Activated naive CD4-positive, alpha-beta T cell treated with anti-CD3 and anti-CD28 coated beads, Interleukin-2, amount 50 U/mL, for 72 hours (primary cell): ENCODE data around the gene DEPDC4. TPM values are rescaled to one million over a fixed set of nuclear protein-coding genes. Genes with fewer than 3 reads are reported as not detected.
A peak's percentile ranks its signal among the peaks of the same experiment; 100 is the strongest.
"Not testable (repeated sequence)": the region's sequence is repeated elsewhere in the genome, so short reads cannot be mapped to it uniquely, and the experiment has no call there.

Experiments
- ATAC-seq, 2 donors: fragments of 150-1000 bp; cut with Tn5 transposase; 2 replicates each; pipeline ENCODE4 v1.10.0; 2021; ENCODE audit warnings: mild to moderate bottlenecking in 2 of 2, moderate library complexity in 2 of 2
- DNase-seq, 2 donors: peaks; one replicate each; pipeline ENCODE4 v3.0.0; 2021 to 2022; ENCODE audit warnings: low spot score in 2 of 2
- H3K27ac Mint-ChIP-seq, 2 donors: one replicate each; pipeline ENCODE4 v1.8.0; 2022; ENCODE audit warnings: mild to moderate bottlenecking in 2 of 2, mixed read lengths in 2 of 2
- H3K36me3 Mint-ChIP-seq, 2 donors: one replicate each; pipeline ENCODE4 v1.8.0; 2022; ENCODE audit warnings: mixed read lengths in 2 of 2
- H3K9me3 Mint-ChIP-seq, 2 donors: one replicate each; pipeline ENCODE4 v1.8.0; 2022; ENCODE audit warnings: mixed read lengths in 2 of 2
- total RNA-seq, 2 donors: library from RNA; stranded (reverse); gene quantifications; one replicate each; pipeline ENCODE4 v1.2.3, GENCODE V29; 2022

The DEPDC4 gene
- 1 to 10 TPM; 2.4 to 6.7 TPM for total RNA-seq

DNA sequence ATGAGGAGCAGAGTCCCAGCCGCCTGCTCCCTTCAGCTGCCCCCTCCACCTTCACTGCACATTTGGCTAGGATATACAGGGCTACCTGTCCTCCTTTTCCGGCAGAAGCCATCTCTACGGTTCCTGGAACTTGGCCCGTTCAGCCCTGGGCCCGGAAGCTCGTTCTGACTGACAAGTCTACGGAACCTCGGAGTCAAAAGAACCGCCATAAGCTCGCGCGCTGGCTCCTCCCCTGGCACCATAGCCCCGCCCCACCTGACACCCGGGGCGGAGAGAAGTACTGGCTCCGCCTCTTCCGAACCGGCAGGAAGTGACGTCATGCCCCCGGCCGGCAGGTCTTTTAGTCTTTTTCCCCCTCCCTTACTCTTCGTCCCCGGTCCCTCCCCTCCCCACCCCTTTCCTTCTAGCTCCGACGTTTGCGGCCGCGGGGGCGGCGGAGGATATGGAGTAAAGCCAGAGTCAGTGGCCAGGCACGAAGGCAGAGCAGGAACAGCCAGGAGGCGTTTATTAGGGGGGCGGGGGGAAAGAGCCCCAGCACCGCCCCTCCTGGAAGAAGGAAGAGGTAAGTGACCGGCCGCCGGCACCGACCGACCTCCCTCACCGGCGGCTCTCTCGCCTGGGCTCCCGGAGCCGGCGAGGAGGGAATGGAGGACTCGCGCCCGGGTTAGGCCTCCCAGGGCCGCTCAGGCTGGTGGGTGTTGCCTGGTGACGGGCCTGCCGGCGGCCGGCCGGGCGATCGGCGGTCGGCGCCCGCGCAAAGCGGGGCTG lies at the start of gene DEPDC4, which contains the start of gene SCYL2:
Gene DEPDC4, minus strand, starts transcription at position 245 of the 768 bp plus-strand sequence. Its CDS starts 3 bp downstream, at position 242.
Gene SCYL2, plus strand, starts transcription at position 343 of the 768 bp plus-strand sequence. CDS start 15,794 bp downstream, outside the sequence.
- DNase-seq (peak; percentile 89 to 95), ATAC-seq (peak; percentile 89 to 94)
- Mint-ChIP-seq H3K36me3 (no peaks in the 10 kb centered on the region), H3K27ac (peak within 1 kb of the TSS; percentile 91 to 100), H3K9me3 (no peaks in the 10 kb centered on the region)

DNA sequence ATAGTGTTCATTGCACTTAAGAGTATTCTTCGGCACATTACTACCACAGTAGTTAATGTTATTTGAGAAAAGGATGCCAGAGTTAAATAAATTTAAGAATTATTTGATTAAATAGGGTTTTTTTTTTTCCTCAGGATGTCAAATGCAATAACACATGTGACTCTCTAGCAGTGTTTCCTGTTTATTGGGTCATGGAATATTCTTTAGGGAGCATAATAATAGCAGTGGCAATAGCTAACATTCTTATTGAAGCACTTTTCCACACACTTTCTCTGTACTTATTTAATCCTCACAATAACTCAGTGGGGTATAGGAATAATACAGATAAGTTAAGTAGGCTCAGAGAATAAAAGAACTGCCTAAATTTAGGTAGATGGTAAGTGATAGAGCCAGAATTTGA lies 44.4 kb upstream of the DEPDC4 start:
- ATAC-seq: no peak
- no peak for DNase-seq
- Mint-ChIP-seq H3K36me3 (peaks cover 0 to 14% of the 10 kb centered on the region in 2 donors), H3K27ac (no peak overlapping the region), H3K9me3 (peaks cover 5% of the 10 kb centered on the region in 2 donors)

- peaks cover 30 to 36% of the 10 kb centered on the region in 2 donors for H3K36me3 Mint-ChIP-seq
- peaks cover 12 to 15% of the 10 kb centered on the region in 2 donors for H3K9me3 Mint-ChIP-seq
- ATAC-seq, DNase-seq, H3K27ac Mint-ChIP-seq: not testable (repeated sequence)
Measured at GRCh38 chr12:100308138-100308537, 41.3 kb upstream of the DEPDC4 start.

GRCh38 chr12:100304334-100304733 lies 37.5 kb upstream of the DEPDC4 start:
- DNase-seq, ATAC-seq, H3K27ac Mint-ChIP-seq: not testable (repeated sequence)
- peaks cover 62 to 68% of the 10 kb centered on the region in 2 donors for H3K36me3 Mint-ChIP-seq
- H3K9me3 Mint-ChIP-seq: peaks cover 20 to 28% of the 10 kb centered on the region in 2 donors

DNA sequence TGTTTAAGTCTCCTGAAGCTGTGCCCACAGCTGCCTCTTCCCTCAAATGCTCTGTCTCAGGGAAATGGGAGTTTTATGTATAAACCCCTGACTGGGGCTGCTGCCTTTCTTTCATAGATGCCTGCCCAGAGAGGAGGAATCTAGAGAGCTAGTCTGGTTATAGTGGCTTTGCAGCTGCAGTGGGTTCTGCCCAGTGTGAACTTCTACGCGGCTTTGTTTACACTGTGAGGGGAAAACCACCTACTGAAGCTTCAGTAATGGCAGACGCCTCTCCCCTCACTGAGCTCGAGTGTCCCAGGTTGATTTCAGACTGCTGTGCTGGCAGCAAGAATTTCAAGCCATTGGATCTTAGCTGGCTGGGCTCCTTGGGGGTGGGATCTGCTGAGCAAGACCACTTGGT lies 37.0 kb upstream of the DEPDC4 start:
- DNase-seq (no peak), ATAC-seq (no peak)
- Mint-ChIP-seq H3K36me3 (peaks cover 62 to 73% of the 10 kb centered on the region in 2 donors), H3K9me3 (peaks cover 20 to 28% of the 10 kb centered on the region in 2 donors), H3K27ac (no peak overlapping the region)

DNA sequence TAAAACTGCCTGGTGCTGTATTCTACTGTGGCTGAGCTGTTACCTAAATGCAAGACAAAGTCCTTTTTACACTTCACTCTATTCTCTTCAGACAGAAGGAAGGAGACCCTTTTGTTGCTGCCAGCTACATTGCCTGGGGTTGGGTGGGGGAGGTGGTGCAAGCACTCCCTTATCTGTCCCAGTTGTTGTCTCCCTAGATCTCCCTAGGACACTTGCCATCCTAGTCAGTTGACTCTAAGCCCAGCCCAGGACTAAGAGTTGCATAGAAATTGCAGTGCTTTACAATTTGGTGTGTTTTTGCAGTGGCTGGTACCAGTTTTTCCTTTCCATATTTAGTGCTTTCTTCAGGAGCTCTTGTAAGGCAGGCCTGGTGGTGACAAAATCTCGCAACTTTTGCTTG lies 35.2 kb upstream of the DEPDC4 start:
- ATAC-seq (no peak), DNase-seq (no peak)
- peaks cover 20 to 28% of the 10 kb centered on the region in 2 donors for H3K9me3 Mint-ChIP-seq
- H3K27ac Mint-ChIP-seq: no peak overlapping the region
- H3K36me3 Mint-ChIP-seq: peaks cover 62 to 77% of the 10 kb centered on the region in 2 donors

DNA sequence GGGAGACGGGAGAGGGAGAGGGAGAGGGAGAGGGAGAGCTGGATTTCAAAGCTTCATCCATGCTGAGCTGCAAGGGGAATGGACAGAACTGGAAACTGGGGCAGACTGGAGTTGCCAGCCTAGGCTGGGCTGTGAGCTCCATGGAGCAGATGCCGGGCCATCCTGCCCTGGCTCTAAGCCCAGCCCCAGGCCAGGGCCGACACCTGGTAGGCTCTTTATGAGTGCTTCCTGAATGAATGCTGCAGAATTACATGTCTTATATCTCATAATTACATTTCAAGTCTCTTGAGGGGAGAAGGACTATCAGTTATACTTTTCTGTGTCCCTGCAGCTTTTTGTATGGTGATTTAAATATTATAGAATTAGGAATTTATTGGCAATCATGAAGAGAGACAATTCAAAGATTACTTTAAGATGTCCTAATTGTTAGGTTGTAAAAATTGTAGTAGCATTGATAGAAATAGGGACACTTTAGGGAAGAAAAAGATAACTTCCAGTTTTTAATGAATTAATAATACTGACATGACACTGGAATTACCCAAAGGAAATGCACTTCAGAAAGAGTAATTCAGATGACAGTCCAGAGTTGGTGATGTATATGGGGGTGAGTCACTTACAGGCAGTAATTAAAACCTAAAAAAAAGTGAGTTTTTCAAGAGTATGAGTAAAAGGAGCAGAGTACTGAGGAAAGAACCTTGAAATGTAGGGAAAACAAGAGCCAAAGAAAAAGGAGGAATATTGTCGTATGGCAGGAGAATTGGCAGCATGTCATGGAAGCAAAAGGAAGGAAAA lies 29.1 kb upstream of the DEPDC4 start:
- H3K36me3 Mint-ChIP-seq: peaks cover 18 to 31% of the 10 kb centered on the region in 2 donors
- no peak overlapping the region for H3K27ac Mint-ChIP-seq
- H3K9me3 Mint-ChIP-seq: peaks cover 5 to 6% of the 10 kb centered on the region in 2 donors
- no peak for DNase-seq
- no peak for ATAC-seq

GRCh38 chr12:100294366-100294765 lies 27.5 kb upstream of the DEPDC4 start:
- peaks cover 6 to 15% of the 10 kb centered on the region in 2 donors for H3K36me3 Mint-ChIP-seq
- not testable (repeated sequence) for H3K9me3 Mint-ChIP-seq, ATAC-seq, DNase-seq, H3K27ac Mint-ChIP-seq

DNA sequence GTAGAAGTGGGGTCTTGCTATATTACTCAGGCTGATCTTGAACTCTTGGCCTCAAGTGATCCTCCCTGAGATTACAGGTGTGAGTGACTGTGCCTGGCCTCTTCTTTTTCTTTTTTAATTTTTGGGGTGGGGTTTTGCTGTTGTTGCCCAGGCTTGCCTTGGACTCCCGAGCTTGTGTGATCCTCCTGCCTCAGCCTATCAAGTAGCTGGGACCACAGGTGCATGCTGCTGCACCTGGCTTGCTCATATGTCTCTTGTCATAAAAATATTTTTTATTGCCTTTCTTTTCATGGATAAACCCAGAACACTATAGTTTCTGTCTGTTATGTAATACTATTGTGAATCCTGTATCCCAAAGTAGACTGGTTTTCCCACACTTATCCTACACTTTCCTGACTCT lies 26.1 kb upstream of the DEPDC4 start:
- Mint-ChIP-seq H3K27ac (no peak overlapping the region), H3K36me3 (peaks cover 6% of the 10 kb centered on the region in 2 donors), H3K9me3 (no peaks in the 10 kb centered on the region)

GRCh38 chr12:100290016-100290415 lies 23.1 kb upstream of the DEPDC4 start:
- no peak for ATAC-seq
- Mint-ChIP-seq H3K27ac (peak overlapping the region in 1 of 2 donors; percentile 51), H3K9me3 (no peaks in the 10 kb centered on the region), H3K36me3 (no peaks in the 10 kb centered on the region)
- DNase-seq: no peak

More for the DNA sequence above, 26.1 kb upstream of the DEPDC4 start:
- ATAC-seq: no peak
- DNase-seq: no peak

DNA sequence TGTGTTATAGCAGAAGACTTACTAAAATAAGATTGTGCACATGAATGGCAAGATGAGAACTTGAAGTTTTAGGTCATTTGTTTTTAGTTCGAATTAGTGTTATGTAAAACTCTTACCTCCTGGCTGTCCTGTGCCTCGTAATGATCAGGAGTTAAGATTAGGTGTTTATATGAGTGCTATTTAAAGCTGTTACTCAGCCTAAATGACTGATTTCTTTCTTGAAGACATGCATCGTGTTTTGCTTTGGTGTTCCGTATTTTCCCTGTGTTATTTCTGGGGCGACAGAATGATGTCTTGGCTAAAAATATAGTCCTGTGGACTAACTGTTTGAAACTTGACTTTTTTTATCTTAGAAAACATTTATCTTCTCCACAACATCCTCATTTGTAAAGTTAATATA lies 22.2 kb upstream of the DEPDC4 start:
- DNase-seq: no peak
- Mint-ChIP-seq H3K9me3 (no peaks in the 10 kb centered on the region), H3K27ac (no peak overlapping the region), H3K36me3 (no peaks in the 10 kb centered on the region)
- no peak for ATAC-seq

DNA sequence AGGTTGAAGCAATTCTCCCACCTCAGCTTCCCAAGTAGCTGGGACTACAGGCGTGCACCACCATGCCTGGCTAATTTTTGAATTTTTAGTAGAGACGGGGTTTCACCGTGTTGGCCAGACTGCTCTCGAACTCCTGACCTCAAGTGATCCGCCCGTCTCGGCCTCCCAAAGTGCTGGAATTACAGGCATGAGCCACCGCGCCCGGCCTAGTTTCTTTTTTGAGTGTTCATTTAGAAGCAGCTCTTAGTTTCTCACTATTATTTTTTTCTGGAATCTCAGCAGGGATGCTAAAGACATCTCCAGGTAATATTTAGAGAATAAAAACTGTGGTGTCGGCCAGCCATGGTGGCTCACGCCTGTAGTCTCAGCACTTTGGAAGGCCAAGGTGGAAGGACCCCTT lies 17.7 kb upstream of the DEPDC4 start:
- H3K9me3 Mint-ChIP-seq, DNase-seq, ATAC-seq, H3K36me3 Mint-ChIP-seq, H3K27ac Mint-ChIP-seq: not testable (repeated sequence)

- Mint-ChIP-seq H3K27ac (no peak overlapping the region), H3K9me3 (no peaks in the 10 kb centered on the region), H3K36me3 (no peaks in the 10 kb centered on the region)
- DNase-seq: no peak
- ATAC-seq: no peak
Measured at GRCh38 chr12:100279607-100280244, 12.8 kb upstream of the DEPDC4 start.

DNA sequence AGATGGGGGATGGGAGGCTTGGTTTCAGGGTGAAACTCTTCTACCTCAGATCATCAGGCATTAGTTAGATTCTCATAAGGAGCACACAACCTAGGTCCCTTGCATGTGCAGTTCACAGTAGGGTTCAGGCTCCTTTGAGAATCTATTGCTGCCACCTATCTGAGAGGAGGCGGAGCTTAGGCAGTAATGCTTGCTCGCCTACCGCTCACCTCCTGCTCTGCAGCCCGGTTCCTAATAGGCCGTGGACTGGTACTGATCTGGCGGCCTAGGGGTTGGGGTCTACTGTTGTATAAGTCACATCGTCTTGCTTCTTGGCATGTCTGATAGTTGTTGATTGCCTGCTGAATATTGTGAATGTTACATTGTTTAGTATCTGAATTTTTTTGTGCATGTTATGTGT lies 12.3 kb upstream of the DEPDC4 start:
- no peak for ATAC-seq
- Mint-ChIP-seq H3K36me3 (no peaks in the 10 kb centered on the region), H3K27ac (no peak overlapping the region), H3K9me3 (no peaks in the 10 kb centered on the region)
- no peak for DNase-seq

- no peak for DNase-seq
- no peaks in the 10 kb centered on the region for H3K36me3 Mint-ChIP-seq
- no peaks in the 10 kb centered on the region for H3K9me3 Mint-ChIP-seq
- no peak for ATAC-seq
- H3K27ac Mint-ChIP-seq: no peak overlapping the region
Measured at GRCh38 chr12:100274291-100274690, 7.4 kb upstream of the DEPDC4 start.

- no peaks in the 10 kb centered on the region for H3K9me3 Mint-ChIP-seq
- ATAC-seq (no peak), DNase-seq (no peak)
- H3K36me3 Mint-ChIP-seq: no peaks in the 10 kb centered on the region
- H3K27ac Mint-ChIP-seq: no peak overlapping the region
Measured at GRCh38 chr12:100273782-100274181, 6.9 kb upstream of the DEPDC4 start.
